ENCODE data around the gene SLC39A11.

Gene SLC39A11

DNA sequence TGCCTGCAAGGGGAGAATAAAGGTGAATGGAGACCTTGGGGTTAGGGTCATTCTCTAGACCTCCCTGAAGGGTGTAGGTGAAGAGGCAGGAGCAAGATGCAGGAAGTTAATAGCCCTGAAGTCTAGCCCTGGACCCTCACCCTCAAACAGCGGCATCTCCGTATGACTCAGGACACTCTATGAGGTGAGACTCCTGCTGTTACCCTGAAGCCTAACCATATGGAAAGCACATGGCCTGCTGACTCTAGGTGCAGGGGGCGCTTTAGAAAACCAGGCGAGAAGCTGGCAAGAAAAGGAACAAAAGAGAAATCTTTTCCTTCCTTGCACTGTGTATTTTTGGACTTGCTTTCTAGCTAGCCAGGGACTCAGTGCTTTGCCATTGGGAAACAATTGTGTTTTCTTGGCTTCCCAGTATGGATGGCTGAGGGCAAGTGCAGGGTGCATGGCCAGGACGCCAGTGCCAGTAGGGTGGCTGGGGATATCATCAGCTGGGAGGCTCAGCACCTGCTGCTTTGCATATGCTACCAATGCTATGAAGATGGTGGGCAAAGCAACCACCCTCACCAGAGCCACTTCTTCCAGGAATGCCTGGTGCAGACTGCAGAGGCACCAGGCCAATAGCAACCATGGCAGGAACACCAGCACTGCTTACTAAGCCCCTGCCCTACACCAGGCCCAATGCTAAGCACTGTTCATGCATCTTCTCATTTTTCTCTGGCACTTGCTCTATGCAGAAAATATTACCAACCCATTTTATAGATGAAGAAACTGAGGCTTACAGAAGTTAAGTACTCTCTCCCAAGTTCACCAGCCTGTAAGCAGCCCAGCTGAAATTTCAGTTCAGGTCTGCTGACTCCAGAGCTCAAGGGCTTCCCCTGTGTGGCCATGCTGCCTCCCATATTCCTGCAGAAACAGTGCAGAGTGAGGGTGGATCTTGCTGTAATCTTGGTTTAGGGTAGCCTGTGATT lies 425.1 kb downstream of the SLC39A11 start:
- DNase-seq, result no peak

GRCh38 chr17:72665852-72666851 lies 426.3 kb downstream of the SLC39A11 start:
- peak in 1 of 58 donors; percentile 8 for DNase-seq

- no peak for DNase-seq
Observed at GRCh38 chr17:72662827-72663190, 429.7 kb downstream of the SLC39A11 start.

DNA sequence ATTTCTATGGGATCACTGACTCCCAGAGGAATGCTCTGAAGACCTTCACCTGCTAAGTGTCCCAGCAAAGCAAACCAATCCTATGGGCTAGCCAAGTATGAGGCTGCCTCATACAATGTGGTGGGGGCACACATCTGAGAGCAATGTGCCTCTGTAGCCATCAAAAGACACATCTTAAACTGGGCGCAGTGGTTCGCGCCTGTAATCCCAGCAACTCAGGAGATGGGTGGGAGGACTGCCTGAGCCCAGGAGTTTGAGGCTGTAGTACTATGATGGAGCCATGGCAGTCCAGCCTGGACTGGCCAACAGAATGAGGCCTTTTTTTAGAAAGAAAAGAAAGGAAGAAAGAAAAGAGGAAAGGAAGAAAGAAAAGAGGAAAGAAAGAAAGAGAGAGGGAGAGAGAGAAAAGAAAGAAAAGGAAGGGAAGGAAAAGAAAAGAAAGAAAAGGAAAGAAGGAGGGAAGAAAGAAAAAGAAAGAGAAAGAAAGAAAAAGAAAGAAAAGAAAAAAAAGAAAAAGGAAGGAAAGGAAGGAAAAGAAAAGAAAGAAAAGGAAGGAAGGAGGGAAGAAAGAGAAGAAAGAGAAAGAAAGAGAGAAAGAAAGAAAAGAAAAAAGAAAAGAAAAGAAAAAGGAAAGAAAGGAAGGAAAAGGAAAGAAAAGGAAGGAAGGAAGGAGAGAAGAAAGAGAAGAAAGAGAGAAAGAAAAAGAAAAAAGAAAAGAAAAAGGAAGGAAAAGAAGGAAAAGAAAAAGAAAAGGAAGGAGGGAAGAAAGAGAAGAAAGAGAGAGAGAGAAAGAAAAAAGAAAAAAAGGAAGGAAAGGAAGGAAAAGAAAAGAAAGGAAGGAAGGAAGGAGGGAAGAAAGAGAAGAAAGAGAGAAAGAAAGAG lies 430.3 kb downstream of the SLC39A11 start:
- no peak for DNase-seq

DNA sequence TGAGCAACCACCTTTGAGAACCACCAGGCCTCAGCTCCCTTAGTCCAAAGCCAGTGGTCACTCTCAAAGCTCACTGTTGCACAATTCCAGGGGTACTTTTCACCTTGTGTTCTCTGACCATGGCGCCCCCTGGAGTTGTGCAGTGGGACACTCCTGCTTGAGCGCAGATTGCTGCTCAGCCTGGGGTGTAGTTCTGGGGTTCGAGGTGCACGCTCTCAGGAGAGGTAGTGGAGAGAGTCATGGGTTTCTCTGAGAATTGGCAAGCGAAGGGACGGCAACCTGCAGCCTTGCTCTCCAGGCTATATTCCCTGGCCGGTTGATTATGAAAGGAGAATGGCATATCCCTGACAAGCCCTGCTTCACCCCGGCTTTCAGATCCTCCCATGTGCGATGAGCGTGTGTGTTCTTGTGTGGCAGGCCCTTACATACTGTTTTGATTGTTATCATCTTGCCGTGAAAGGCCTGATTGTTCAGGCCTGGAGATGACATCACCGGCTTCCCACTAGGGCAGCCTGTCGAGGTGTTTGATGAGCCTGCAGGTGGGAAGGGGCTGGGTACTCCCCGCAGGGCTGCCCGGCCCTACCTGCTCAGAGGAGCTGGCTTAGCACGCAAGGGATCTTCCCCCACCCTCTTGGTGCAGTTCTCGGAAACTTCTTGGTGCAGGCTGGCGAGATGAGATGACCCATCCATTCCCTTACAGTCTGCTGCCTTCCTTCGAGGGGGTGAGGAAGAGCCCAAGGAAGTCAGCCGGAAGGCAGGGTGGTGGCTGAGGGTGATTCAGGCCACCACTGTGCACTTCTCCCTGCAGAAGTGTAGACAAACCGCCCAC lies 431.2 kb downstream of the SLC39A11 start:
- peak in 14 of 58 donors; percentile 7 to 53 (median 28) for DNase-seq

DNA sequence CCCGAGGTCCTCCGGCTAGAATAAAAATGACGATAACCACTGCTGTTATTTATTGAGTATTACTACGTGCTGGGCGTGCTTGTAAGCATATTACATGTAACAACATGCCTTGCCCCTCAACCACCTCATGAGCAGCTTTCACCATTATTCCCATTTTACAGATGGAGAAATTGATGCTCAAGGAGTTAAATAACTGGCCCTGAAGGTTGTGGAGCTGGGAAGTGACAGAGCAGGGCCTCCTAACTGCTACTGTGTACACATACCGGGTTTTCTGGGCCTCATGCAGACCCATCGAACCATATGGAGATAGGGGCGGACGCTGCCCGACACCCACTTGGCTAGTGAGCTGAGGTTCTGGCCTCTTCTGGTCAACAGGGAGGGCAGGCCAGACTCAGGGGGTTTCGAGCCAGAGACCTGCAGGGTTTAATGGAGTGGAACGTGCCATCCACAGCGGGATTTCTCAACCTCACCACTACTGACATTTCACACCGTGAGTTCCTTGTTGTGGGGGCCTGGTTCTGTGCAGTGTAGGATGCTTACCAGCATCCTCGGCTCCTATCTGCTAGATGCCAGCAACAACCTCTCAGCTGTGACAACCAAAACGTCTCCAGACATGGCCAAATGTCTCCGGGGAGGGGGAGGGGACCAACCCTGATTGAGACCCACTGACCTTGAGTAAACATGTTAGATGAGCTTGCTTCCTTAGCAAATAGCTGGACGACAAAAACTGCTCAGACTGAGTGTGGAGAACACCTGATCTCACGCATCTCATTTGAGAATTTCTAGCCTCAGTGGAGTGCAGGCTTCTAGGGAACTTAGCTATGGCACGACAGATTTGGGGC lies 432.0 kb downstream of the SLC39A11 start:
- DNase-seq, result no peak

GRCh38 chr17:72659811-72660210 lies 432.7 kb downstream of the SLC39A11 start:
- no peak for DNase-seq

DNA sequence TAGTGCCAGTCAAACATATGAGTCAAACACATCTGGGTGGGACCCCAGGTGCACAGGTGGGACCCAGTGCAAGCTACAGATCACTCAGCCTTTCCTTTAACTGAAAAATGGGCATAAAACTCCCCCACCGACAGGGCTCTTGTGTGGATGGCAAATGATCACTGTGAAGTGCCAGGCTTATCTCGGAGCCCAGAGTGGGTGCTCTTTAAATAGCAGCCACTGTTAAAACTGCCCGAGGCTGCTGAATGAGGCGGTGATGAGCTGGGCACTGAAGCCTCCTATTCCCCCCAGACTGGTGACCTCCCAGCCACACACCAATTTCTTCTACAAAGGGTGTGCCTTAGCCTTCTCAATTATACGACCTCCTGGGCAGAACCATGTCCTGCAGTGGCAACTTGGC lies 433.8 kb downstream of the SLC39A11 start:
- DNase-seq, result no peak

- no peak for DNase-seq
Observed at GRCh38 chr17:72657467-72658317, 434.8 kb downstream of the SLC39A11 start.

- peak in 18 of 58 donors; percentile 6 to 54 (median 14) for DNase-seq
Observed at GRCh38 chr17:72656130-72656763, 436.2 kb downstream of the SLC39A11 start.

DNA sequence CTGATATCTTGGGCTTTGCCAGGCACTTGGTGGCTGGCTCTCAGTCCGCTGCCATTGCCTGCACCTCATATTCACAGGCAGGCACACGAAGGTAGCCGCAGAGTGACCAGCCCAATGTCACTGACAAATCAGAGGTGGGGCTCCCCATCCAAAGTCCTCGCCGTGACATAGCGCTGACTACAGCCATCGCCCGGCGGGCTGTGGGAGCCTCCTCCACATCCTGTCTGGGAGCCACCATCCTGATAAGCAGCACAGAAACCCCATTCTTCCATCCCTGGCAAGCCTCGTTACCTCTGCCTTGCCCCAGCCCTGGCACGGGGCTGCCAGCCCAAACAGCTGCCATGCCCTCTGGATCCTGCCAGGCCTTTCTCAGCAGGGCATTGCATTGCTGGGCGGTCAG lies 437.8 kb downstream of the SLC39A11 start:
- DNase-seq, result peak in 19 of 58 donors; percentile 5 to 43 (median 20)

GRCh38 chr17:72651988-72652387 lies 440.5 kb downstream of the SLC39A11 start:
- no peak for DNase-seq

GRCh38 chr17:72648702-72649101 lies 443.8 kb downstream of the SLC39A11 start:
- DNase-seq, result no peak

GRCh38 chr17:72646176-72646575 lies 446.3 kb downstream of the SLC39A11 start:
- DNase-seq, result no peak

- DNase-seq, result no peak
Observed at GRCh38 chr17:72644492-72644891, 448.0 kb downstream of the SLC39A11 start.

DNA sequence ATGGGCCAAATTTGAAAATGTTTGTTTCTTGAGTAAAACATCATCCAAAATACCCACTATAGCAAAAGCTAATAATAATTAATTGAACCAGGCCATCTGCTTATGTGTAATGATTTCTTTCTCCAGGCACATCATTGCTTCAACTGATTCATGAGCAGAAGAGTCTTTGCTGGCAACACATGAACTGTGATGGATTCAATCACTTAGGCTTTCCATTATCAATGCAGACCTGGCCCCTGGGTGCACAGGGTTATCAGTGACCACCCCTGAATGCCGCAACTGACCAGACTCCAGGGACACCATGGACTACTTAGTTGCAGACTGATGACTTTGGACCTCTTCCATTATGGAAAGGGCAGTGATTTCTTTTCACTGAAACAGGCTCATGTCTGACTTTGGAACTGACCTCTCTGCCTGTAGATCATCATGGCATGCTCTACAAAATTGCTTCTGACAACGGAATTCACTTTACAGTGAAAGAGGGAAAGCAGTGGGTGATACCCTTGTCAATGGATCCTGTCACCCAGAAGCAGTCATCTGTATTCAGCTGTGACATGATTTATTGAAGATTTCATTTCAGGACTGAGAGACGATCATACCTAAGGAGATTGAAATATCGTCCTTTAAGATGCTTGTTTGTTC lies 448.8 kb downstream of the SLC39A11 start:
- no peak for DNase-seq

- DNase-seq, result no peak
Observed at GRCh38 chr17:72642720-72643119, 449.8 kb downstream of the SLC39A11 start.
